HepG2 (cell line): ENCODE measurements around the gene MBTPS1. TPM values are rescaled to one million over a fixed set of nuclear protein-coding genes. Genes with fewer than 3 reads are reported as not detected.

Experiments used
- ATF7-NPFF ChIP-seq: sonication (generic); formaldehyde crosslinking; IDR thresholded peaks from 2 replicates; pipeline ENCODE4 v1.8.1; 2023; ENCODE audit warnings: mild to moderate bottlenecking, low read depth, missing genetic modification reagents, moderate library complexity
- CBFB ChIP-seq: sonication (generic); formaldehyde crosslinking; IDR thresholded peaks from 2 replicates; pipeline ENCODE4 v1.4.0; 2020; ENCODE audit warnings: missing genetic modification reagents
- GATA4 ChIP-seq: sonication (generic); IDR thresholded peaks from 2 replicates; pipeline ENCODE4 v1.6.1; 2016; ENCODE audit warnings: antibody characterized with exemption, low read depth, borderline replicate concordance
- MED13 ChIP-seq: sonication (generic); formaldehyde crosslinking; IDR thresholded peaks from 2 replicates; pipeline ENCODE4 v1.5.0; 2020; ENCODE audit warnings: missing genetic modification reagents
- NAIF1 ChIP-seq: sonication (generic); formaldehyde crosslinking; IDR thresholded peaks from 2 replicates; pipeline ENCODE4 v1.5.0; 2020; ENCODE audit warnings: mild to moderate bottlenecking, missing genetic modification reagents, borderline replicate concordance
- NONO ChIP-seq, 2 experiments: fragments of 450-650 bp in 1 of 2; sonication (generic) in 1 of 2; formaldehyde crosslinking in 1 of 2; IDR thresholded peaks in 1 of 2; conservative IDR thresholded peaks in 1 of 2; 2 replicates each; pipeline versions ENCODE4 v1.6.1 to v1.8.0; 2017 to 2022; ENCODE audit warnings: mild to moderate bottlenecking in 1 of 2, missing genetic modification reagents in 1 of 2, moderate library complexity in 1 of 2
- SAP130 ChIP-seq: IDR thresholded peaks from 2 replicates; pipeline ENCODE4 v1.6.1; 2016; ENCODE audit warnings: low read depth
- SNAPC5 ChIP-seq: sonication (generic); formaldehyde crosslinking; IDR thresholded peaks from 2 replicates; pipeline ENCODE4 v1.8.1; 2023; ENCODE audit warnings: mild to moderate bottlenecking, missing genetic modification reagents, borderline replicate concordance
- SRSF9 ChIP-seq: fragments of 200-400 bp; formaldehyde crosslinking; IDR thresholded peaks from 2 replicates; pipeline ENCODE4 v1.6.1; 2018; ENCODE audit warnings: borderline replicate concordance, mild to moderate bottlenecking, low read depth, low read length; ENCODE audit not compliant: insufficient read depth, poor library complexity, severe bottlenecking
- TFAP4 ChIP-seq: sonication (generic); IDR thresholded peaks from 2 replicates; pipeline ENCODE4 v1.6.1; 2016; ENCODE audit warnings: low read depth, borderline replicate concordance
- THAP9 ChIP-seq: sonication (generic); formaldehyde crosslinking; IDR thresholded peaks from 2 replicates; pipeline ENCODE4; 2020; ENCODE audit warnings: missing genetic modification reagents, mild to moderate bottlenecking, borderline replicate concordance
- XRCC5 ChIP-seq: fragments of 200-400 bp; formaldehyde crosslinking; optimal IDR thresholded peaks from 2 replicates; pipeline ENCODE3; 2017; ENCODE audit warnings: mild to moderate bottlenecking, low read length
- ZKSCAN1 ChIP-seq: fragments of 150-350 bp; IDR thresholded peaks from 2 replicates; pipeline ENCODE4 v1.6.1; 2014; ENCODE audit warnings: low read length
- ZNF230 ChIP-seq: sonication (generic); formaldehyde crosslinking; IDR thresholded peaks from 2 replicates; pipeline ENCODE4 v1.4.0; 2020; ENCODE audit warnings: mild to moderate bottlenecking, missing genetic modification reagents
- ZNF281 ChIP-seq: sonication (generic); formaldehyde crosslinking; IDR thresholded peaks from 2 replicates; pipeline ENCODE4 v1.4.0; 2020; ENCODE audit warnings: missing genetic modification reagents, borderline replicate concordance
- ZNF460 ChIP-seq: sonication (generic); formaldehyde crosslinking; IDR thresholded peaks from 2 replicates; pipeline ENCODE4 v1.5.1; 2020; ENCODE audit warnings: missing genetic modification reagents, mild to moderate bottlenecking, borderline replicate concordance
- ZNF572 ChIP-seq: sonication (generic); formaldehyde crosslinking; IDR thresholded peaks from 2 replicates; pipeline ENCODE4 v1.5.1; 2020; ENCODE audit warnings: mild to moderate bottlenecking, missing genetic modification reagents
- ZNF589 ChIP-seq: sonication (generic); formaldehyde crosslinking; conservative IDR thresholded peaks from 2 replicates; pipeline ENCODE4 v1.8.0; 2022; ENCODE audit warnings: mild to moderate bottlenecking, moderate library complexity, missing genetic modification reagents
- ZNF839 ChIP-seq: sonication (generic); formaldehyde crosslinking; IDR thresholded peaks from 2 replicates; pipeline ENCODE4 v1.4.0; 2020; ENCODE audit warnings: missing genetic modification reagents, mild to moderate bottlenecking, borderline replicate concordance
- polyA plus RNA-seq, 8 experiments: library from polyadenylated mRNA; depleted of rRNA in 3 of 8; stranded (reverse) in 7 of 8; unstranded in 1 of 8; fragments of >200 nt; fragmentation: Illumina TruSeq in 4 of 8; extraction: Trizol in 4 of 8; gene quantifications; 2 replicates each; pipeline versions ENCODE4 v1.2.1 to v1.2.3, GENCODE V29; 2011 to 2016; ENCODE audit warnings: low read depth in 4 of 8, missing spikeins in 1 of 8, mixed read lengths in 1 of 8; ENCODE audit not compliant: insufficient read depth in 1 of 8
- total RNA-seq, 5 experiments: library from RNA; depleted of rRNA; stranded (reverse); fragments of >200 nt; fragmentation: Illumina TruSeq; extraction: Trizol; gene quantifications; 2 replicates each; pipeline ENCODE4 v1.2.3, GENCODE V29; 2016; ENCODE audit warnings: low read depth in 1 of 5

The MBTPS1 gene
- total and polyA plus RNA-seq, 2 of the 13 experiments (the other 11 are each of a cell fraction or from before 2014, with no cell fraction given), result 56.7 to 91.3 TPM

GRCh38 chr16:84043486-84044117 is 73.1 kb downstream of the MBTPS1 start (continued):
- TF ChIP-seq CBFB (peak; percentile 91), ZNF589 (CRISPR knock-in tag) (peak; percentile 39; the same call in 1 of the 2 replicates), ZNF839 (0 out of 2 replicates have a peak, but pooled peaks have one; percentile 51), MED13 (CRISPR knock-in tag) (no peak), ZNF230 (no peak), XRCC5 (peak; percentile 7), GATA4 (0 out of 2 replicates have a peak, but pooled peaks have one; percentile 31), ZNF460 (no peak), TFAP4 (0 out of 2 replicates have a peak, but pooled peaks have one; percentile 5), SRSF9 (no peak), NONO (IDR thresholded peaks at IDR 0.05) (no peak), NONO (CRISPR knock-in tag; conservative IDR thresholded peaks at IDR 0.05) (0 out of 2 replicates have a peak, but pooled peaks have one; percentile 30), ZKSCAN1 (no peak), NAIF1 (CRISPR knock-in tag) (no peak), SNAPC5 (CRISPR knock-in tag) (0 out of 2 replicates have a peak, but pooled peaks have one; percentile 48), ATF7-NPFF (CRISPR knock-in tag) (no peak), ZNF281 (CRISPR knock-in tag) (peak; percentile 62; the same call in 1 of the 2 replicates), ZNF572 (no peak), THAP9 (CRISPR knock-in tag) (peak; percentile 44; the same call in 1 of the 2 replicates), SAP130 (peak; percentile 22; the same call in 1 of the 2 replicates)
